K562 (cell line): ENCODE measurements around the gene ACKR3. TPM values are rescaled to one million over a fixed set of nuclear protein-coding genes. Genes with fewer than 3 reads are reported as not detected.

Experiments used
- ATAC-seq: fragments of 200-7000 bp; cut with Tn5 transposase; 3 replicates; pipeline ENCODE4 v1.9.1; 2020; ENCODE audit warnings: moderate library complexity
- BruUV-seq: library from RNA; stranded (reverse); fragments of 400-500 nt; replicated peaks from 2 replicates; lab custom pipeline; 2021; lab: Mats Ljungman, UMichigan
- CTCF ChIA-PET: fragments of 300-600 bp; formaldehyde crosslinking; extraction: SDS; loops from one replicate; lab custom pipeline; 2021; ENCODE audit warnings: low intra/inter-chr PET ratio; lab: Yijun Ruan, JAX
- POLR2A ChIA-PET: fragments of 300-600, 350-650 bp; sonication (Branson Sonifier 250); formaldehyde crosslinking; extraction: SDS; loops from one replicate; lab custom pipeline; 2021; ENCODE audit warnings: antibody characterized with exemption, inconsistent platforms; lab: Yijun Ruan, JAX
- DNase-seq, 4 experiments: peaks; one replicate each; pipeline versions ENCODE4 v3.0.0 to v3.0.0-alpha.2; 2011 to 2018; ENCODE audit warnings: low spot score in 3 of 4, mixed read lengths in 3 of 4; ENCODE audit errors: extremely low read depth in 1 of 4
- FAIRE-seq: peaks from 2 replicates; lab custom pipeline; 2011; peaks lifted over from hg19 to GRCh38; lab: Jason Lieb, UNC
- H2AFZ ChIP-seq: 2 replicates; pipeline ENCODE4 v1.6.0; 2011; ENCODE audit warnings: low read depth, low read length, control low read depth, inconsistent platforms
- H3K27ac ChIP-seq: fragments of 200-600 bp; 3 replicates; pipeline ENCODE4 v1.8.0; 2011; ENCODE audit warnings: low read depth, mild to moderate bottlenecking, control low read depth, inconsistent platforms, low read length, moderate library complexity, mixed read lengths; ENCODE audit errors: extremely low read depth
- H3K27me3 ChIP-seq, 2 experiments: fragments of 300-600 bp in 1 of 2; 2 replicates in 1 of 2; 3 replicates in 1 of 2; pipeline versions ENCODE4 v1.6.0 to v1.8.0; 2011; ENCODE audit warnings: inconsistent platforms in 2 of 2, low read length in 2 of 2, mild to moderate bottlenecking in 1 of 2, mixed read lengths in 1 of 2, moderate library complexity in 1 of 2; ENCODE audit not compliant: control insufficient read depth in 2 of 2, insufficient read depth in 2 of 2
- H3K36me3 ChIP-seq: fragments of 300-600 bp; 3 replicates; pipeline ENCODE4 v1.8.0; 2011; ENCODE audit warnings: mild to moderate bottlenecking, low read length, inconsistent platforms; ENCODE audit not compliant: control insufficient read depth, insufficient read depth
- H3K4me1 ChIP-seq, 2 experiments: fragments of 200-600 bp in 1 of 2; replicated peaks in 1 of 2; 2 replicates in 1 of 2; 3 replicates in 1 of 2; pipeline versions ENCODE4 v1.5.1 to v1.8.0; 2011; ENCODE audit warnings: inconsistent platforms in 2 of 2, low read length in 2 of 2, mild to moderate bottlenecking in 1 of 2, mixed read lengths in 1 of 2, moderate library complexity in 1 of 2; ENCODE audit not compliant: control insufficient read depth in 2 of 2, insufficient read depth in 2 of 2
- H3K4me2 ChIP-seq: 2 replicates; pipeline ENCODE4 v1.6.1; 2011; ENCODE audit warnings: low read length, control low read depth, inconsistent platforms, mixed read lengths; ENCODE audit not compliant: insufficient read depth
- H3K4me3 ChIP-seq: fragments of 200-600 bp; sonication (generic), shearing (Covaris generic); 2 replicates; pipeline ENCODE4 v1.5.1; 2016; ENCODE audit warnings: control low read depth, inconsistent platforms
- H3K79me2 ChIP-seq: fragments of 200-600 bp; 3 replicates; pipeline ENCODE4 v1.8.0; 2011; ENCODE audit warnings: low read length, inconsistent platforms; ENCODE audit not compliant: control insufficient read depth, insufficient read depth
- H3K9ac ChIP-seq, 2 experiments: 2 replicates each; pipeline versions ENCODE4 v1.6.0 to v1.6.1; 2011; ENCODE audit warnings: low read depth in 2 of 2, low read length in 2 of 2, control low read depth in 1 of 2, inconsistent platforms in 1 of 2, mild to moderate bottlenecking in 1 of 2, mixed read lengths in 1 of 2; ENCODE audit not compliant: insufficient read depth in 1 of 2
- H3K9me1 ChIP-seq: one replicate; pipeline ENCODE4 v1.6.0; 2011; ENCODE audit warnings: inconsistent platforms, mild to moderate bottlenecking, low read length, moderate library complexity; ENCODE audit not compliant: control insufficient read depth, insufficient read depth
- H3K9me3 ChIP-seq: replicated peaks from 2 replicates; pipeline ENCODE4 v1.5.1; 2011; ENCODE audit warnings: low read depth, low read length, inconsistent platforms; ENCODE audit not compliant: control insufficient read depth, insufficient read depth
- H4K20me1 ChIP-seq: replicated peaks from 2 replicates; pipeline ENCODE4 v1.6.1; 2011; ENCODE audit warnings: low read length, inconsistent platforms, mixed read lengths; ENCODE audit not compliant: control insufficient read depth, insufficient read depth
- DACH1 ChIP-seq: fragments of 450-650 bp; IDR thresholded peaks from 2 replicates; pipeline ENCODE4 v1.6.1; 2018; ENCODE audit not compliant: partially characterized antibody
- HDAC8 ChIP-seq: fragments of 450-650 bp; IDR thresholded peaks from 2 replicates; pipeline ENCODE4 v1.6.1; 2016; ENCODE audit warnings: mild to moderate bottlenecking, missing genetic modification characterization, moderate library complexity, missing compliant biosample characterization
- POLR3G ChIP-seq: IDR thresholded peaks from 2 replicates; pipeline ENCODE4 v1.6.1; 2011; ENCODE audit not compliant: insufficient read length, insufficient replicate concordance; ENCODE audit errors: extremely low read depth
- WGBS: fragments of 100-300 bp; shearing (Covaris generic); methylation state at CpG from one replicate; pipeline ENCODE4 v1.1.6; 2016; ENCODE audit warnings: low coverage, mixed read lengths; ENCODE audit not compliant: insufficient coverage; ENCODE audit errors: missing lambda C conversion rate; 5-methylcytosine and 5-hydroxymethylcytosine counted together
- in situ Hi-C: fragments of 300-500 bp; cut with MboI; formaldehyde crosslinking; loops from 4 replicates; pipeline ENCODE4 v1.15.0; 2018; ENCODE audit warnings: inconsistent platforms, mixed read lengths
- intact Hi-C: fragments of 100-400 bp; cut with micrococcal nuclease; formaldehyde crosslinking; loops from 2 replicates; pipeline ENCODE4 v1.14.2; 2022
- polyA plus RNA-seq, 8 experiments: library from polyadenylated mRNA; depleted of rRNA in 4 of 8; stranded (reverse) in 5 of 8; unstranded in 3 of 8; fragments of >200 nt; fragmentation: Nextera tagmentation in 2 of 8; fragmentation: Illumina TruSeq in 1 of 8; extraction: Ambion mirVana in 2 of 8; extraction: Trizol in 1 of 8; gene quantifications; 2 replicates each; pipeline versions ENCODE4 v1.2.1 to v1.2.3, GENCODE V29; 2011 to 2014; ENCODE audit warnings: inconsistent platforms in 1 of 8, missing spikeins in 1 of 8
- total RNA-seq, 7 experiments: library from RNA; depleted of rRNA in 6 of 7; stranded (reverse); fragments of >200 nt in 6 of 7; fragmentation: Illumina TruSeq in 2 of 7; extraction: Trizol in 2 of 7; gene quantifications; 2 replicates each; pipeline versions ENCODE4 v1.2.1 to v1.2.3, GENCODE V29; 2011 to 2021; ENCODE audit warnings: low replicate concordance in 1 of 7
- TF ChIP-seq, protein P1 (sequence below): IDR thresholded peaks from 2 replicates; pipeline ENCODE4 v1.6.1; 2012; ENCODE audit warnings: low read depth, low read length, improper control_type of control experiment, borderline replicate concordance

ACKR3 gene
- total and polyA plus RNA-seq, 9 of the 15 experiments (the other 6 are each of a cell fraction or from before 2014, with no cell fraction given) = 0.07 TPM; not detected in 8

DNA sequence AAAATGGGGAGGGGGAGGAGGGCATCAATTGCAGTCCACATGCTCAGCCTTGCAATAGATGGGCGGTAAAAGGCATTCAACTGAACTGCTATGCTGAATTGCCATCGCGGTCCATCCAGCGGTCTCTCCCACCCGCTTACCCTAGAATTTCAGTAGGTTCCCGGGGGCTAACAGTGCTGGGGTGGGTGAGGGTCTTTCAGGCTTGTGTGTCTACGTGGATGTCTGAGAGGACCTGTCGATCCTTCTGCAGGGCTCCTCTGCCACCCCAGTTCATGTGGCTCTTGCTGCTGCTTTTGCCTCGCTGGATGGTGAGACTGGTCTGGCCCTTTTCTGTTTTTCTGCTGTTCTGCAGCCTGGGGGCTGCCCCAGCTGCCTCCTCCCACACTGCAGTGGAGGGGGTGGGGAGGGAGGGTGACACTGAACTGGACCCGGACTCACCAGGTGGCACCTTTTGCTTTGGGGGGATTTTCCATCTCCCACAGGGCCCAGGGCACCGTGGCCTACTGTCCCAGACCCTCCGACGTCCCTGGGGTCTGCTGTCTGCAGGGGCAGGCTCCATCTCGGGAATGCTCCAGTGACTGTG lies 14.1 kb downstream of the ACKR3 start:
- no peaks in the 10 kb centered on the region for H3K36me3 ChIP-seq
- H3K4me1 ChIP-seq = no peaks in the 10 kb centered on the region
- WGBS = 4% methylated on average over 13 of the region's 14 CpGs
- no peaks in the 10 kb centered on the region for H3K79me2 ChIP-seq
- H2AFZ ChIP-seq = no peak overlapping the region
- no peaks in the 10 kb centered on the region for H3K9me1 ChIP-seq
- no peak overlapping the region for H3K4me2 ChIP-seq
- H3K4me3 ChIP-seq = no peak overlapping the region
- ChIA-PET POLR2A (no interaction called here), CTCF (no interaction called here)
- peaks cover 0 to 28% of the 10 kb centered on the region in 2 experiments; a peak in 2 of 5 replicates for H3K27me3 ChIP-seq
- TF ChIP-seq DACH1 (no peak), HDAC8 (tag) (no peak), POLR3G (no peak)
- TF ChIP-seq, protein P1, sequence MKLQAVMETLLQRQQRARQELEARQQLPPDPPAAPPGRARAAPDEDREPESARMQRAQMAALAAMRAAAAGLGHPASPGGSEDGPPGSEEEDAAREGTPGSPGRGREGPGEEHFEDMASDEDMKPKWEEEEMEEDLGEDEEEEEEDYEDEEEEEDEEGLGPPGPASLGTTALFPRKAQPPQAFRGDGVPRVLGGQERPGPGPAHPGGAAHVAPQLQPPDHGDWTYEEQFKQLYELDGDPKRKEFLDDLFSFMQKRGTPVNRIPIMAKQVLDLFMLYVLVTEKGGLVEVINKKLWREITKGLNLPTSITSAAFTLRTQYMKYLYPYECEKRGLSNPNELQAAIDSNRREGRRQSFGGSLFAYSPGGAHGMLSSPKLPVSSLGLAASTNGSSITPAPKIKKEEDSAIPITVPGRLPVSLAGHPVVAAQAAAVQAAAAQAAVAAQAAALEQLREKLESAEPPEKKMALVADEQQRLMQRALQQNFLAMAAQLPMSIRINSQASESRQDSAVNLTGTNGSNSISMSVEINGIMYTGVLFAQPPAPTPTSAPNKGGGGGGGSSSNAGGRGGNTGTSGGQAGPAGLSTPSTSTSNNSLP = no peak
- H3K9ac ChIP-seq = no peak overlapping the region
- no peaks in the 10 kb centered on the region for H4K20me1 ChIP-seq
- FAIRE-seq (no peak), ATAC-seq (no peak), DNase-seq (no peak)
- in situ Hi-C loops = no loop called here
- intact Hi-C loops = no loop called here
- BruUV-seq = no TSS peak
- H3K27ac ChIP-seq = no peak overlapping the region
- no peaks in the 10 kb centered on the region for H3K9me3 ChIP-seq
